H9 (cell line): ENCODE measurements around the gene LRRC17. TPM values are rescaled to one million over a fixed set of nuclear protein-coding genes. Genes with fewer than 3 reads are reported as not detected.

ENCODE experiments used
- DNase-seq: peaks from one replicate; pipeline ENCODE4 v3.0.0-alpha.2; 2017
- H2AFZ ChIP-seq: one replicate; pipeline ENCODE4 v1.6.1; 2013; ENCODE audit warnings: mild to moderate bottlenecking, low read length, control low read depth, moderate library complexity
- H2AK5ac ChIP-seq: 2 replicates; pipeline ENCODE4 v1.6.1; 2013; ENCODE audit warnings: low read length, control low read depth, mixed read lengths; ENCODE audit not compliant: insufficient read length
- H2BK120ac ChIP-seq: one replicate; pipeline ENCODE4 v1.6.1; 2013; ENCODE audit warnings: low read depth, mild to moderate bottlenecking, low read length, control low read depth, inconsistent platforms; ENCODE audit not compliant: poor library complexity, severe bottlenecking
- H2BK12ac ChIP-seq: 2 replicates; pipeline ENCODE4 v1.6.1; 2013; ENCODE audit warnings: low read length, control low read depth, mixed read lengths, low read depth; ENCODE audit not compliant: insufficient read length
- H2BK15ac ChIP-seq: 2 replicates; pipeline ENCODE4 v1.6.1; 2013; ENCODE audit warnings: low read depth, low read length, control low read depth
- H2BK20ac ChIP-seq: one replicate; pipeline ENCODE4 v1.6.1; 2013; ENCODE audit warnings: low read depth, mild to moderate bottlenecking, low read length, control low read depth, inconsistent platforms; ENCODE audit not compliant: poor library complexity, severe bottlenecking
- H2BK5ac ChIP-seq: 2 replicates; pipeline ENCODE4 v1.6.1; 2013; ENCODE audit warnings: low read length, control low read depth, mixed read lengths; ENCODE audit not compliant: insufficient read length
- H3K14ac ChIP-seq: 2 replicates; pipeline ENCODE4 v1.6.1; 2013; ENCODE audit warnings: low read length, control low read depth; ENCODE audit not compliant: insufficient read depth
- H3K18ac ChIP-seq: 2 replicates; pipeline ENCODE4 v1.6.1; 2013; ENCODE audit warnings: low read depth, mild to moderate bottlenecking, mixed read lengths, low read length, control low read depth; ENCODE audit not compliant: insufficient read length
- H3K23ac ChIP-seq: 2 replicates; pipeline ENCODE4 v1.6.1; 2013; ENCODE audit warnings: low read length, control low read depth, mixed read lengths, low read depth; ENCODE audit not compliant: insufficient read length
- H3K23me2 ChIP-seq: 2 replicates; pipeline ENCODE4 v1.6.1; 2013; ENCODE audit warnings: low read depth, mild to moderate bottlenecking, mixed read lengths, low read length, control low read depth; ENCODE audit not compliant: insufficient read length, poor library complexity, severe bottlenecking
- H3K27ac ChIP-seq: 2 replicates; pipeline ENCODE4 v1.5.1; 2013; ENCODE audit warnings: low read length, control low read depth, mixed read lengths, low read depth; ENCODE audit not compliant: insufficient read length
- H3K27me3 ChIP-seq: 2 replicates; pipeline ENCODE4 v1.6.1; 2013; ENCODE audit warnings: low read length, control low read depth, inconsistent platforms; ENCODE audit not compliant: insufficient read depth
- H3K4ac ChIP-seq: 2 replicates; pipeline ENCODE4 v1.6.1; 2013; ENCODE audit warnings: low read depth, mild to moderate bottlenecking, control low read depth, inconsistent platforms, low read length, moderate library complexity
- H3K4me1 ChIP-seq: 2 replicates; pipeline ENCODE4 v1.6.1; 2013; ENCODE audit warnings: low read length, control low read depth, inconsistent platforms; ENCODE audit not compliant: insufficient read depth
- H3K4me2 ChIP-seq: 2 replicates; pipeline ENCODE4 v1.6.1; 2013; ENCODE audit warnings: low read length, control low read depth, mixed read lengths; ENCODE audit not compliant: insufficient read length, insufficient read depth
- H3K56ac ChIP-seq: 2 replicates; pipeline ENCODE4 v1.6.1; 2013; ENCODE audit warnings: low read depth, mild to moderate bottlenecking, mixed read lengths, low read length, control low read depth; ENCODE audit not compliant: insufficient read length
- H3K79me1 ChIP-seq: 2 replicates; pipeline ENCODE4 v1.6.1; 2013; ENCODE audit warnings: low read depth, mild to moderate bottlenecking, moderate library complexity, low read length, control low read depth, inconsistent platforms; ENCODE audit not compliant: insufficient read depth, poor library complexity, severe bottlenecking
- H3K79me2 ChIP-seq: 2 replicates; pipeline ENCODE4 v1.6.1; 2013; ENCODE audit warnings: low read length, control low read depth, inconsistent platforms; ENCODE audit not compliant: insufficient read depth
- H3K9ac ChIP-seq: 2 replicates; pipeline ENCODE4 v1.6.1; 2013; ENCODE audit warnings: low read length, control low read depth, mixed read lengths; ENCODE audit not compliant: insufficient read length; ENCODE audit errors: extremely low read depth
- H3K9me3 ChIP-seq: one replicate; pipeline ENCODE4 v1.6.1; 2013; ENCODE audit warnings: low read depth, low read length, inconsistent platforms; ENCODE audit not compliant: control insufficient read depth
- H3T11ph ChIP-seq: one replicate; pipeline ENCODE4 v1.6.1; 2013; ENCODE audit warnings: mild to moderate bottlenecking, low read length, control low read depth, inconsistent platforms
- H4K20me1 ChIP-seq: one replicate; pipeline ENCODE4 v1.6.1; 2013; ENCODE audit not compliant: control insufficient read depth, insufficient read length, insufficient read depth
- H4K5ac ChIP-seq: 2 replicates; pipeline ENCODE4 v1.6.1; 2013; ENCODE audit warnings: low read depth, mild to moderate bottlenecking, mixed read lengths, low read length, control low read depth; ENCODE audit not compliant: insufficient read length
- H4K8ac ChIP-seq: replicated peaks from 2 replicates; pipeline ENCODE4 v1.6.1; 2013; ENCODE audit warnings: low read length, control low read depth, mixed read lengths, low read depth; ENCODE audit not compliant: insufficient read length
- H4K91ac ChIP-seq: 2 replicates; pipeline ENCODE4 v1.6.1; 2013; ENCODE audit warnings: low read depth, mild to moderate bottlenecking, moderate library complexity, mixed read lengths, low read length, control low read depth; ENCODE audit not compliant: insufficient read length
- H3K27ac Mint-ChIP-seq, 3 experiments: 2 replicates in 2 of 3; 3 replicates in 1 of 3; pipeline ENCODE4 v1.8.0; 2020 to 2021; ENCODE audit warnings: mixed read lengths in 3 of 3, mild to moderate bottlenecking in 1 of 3, moderate library complexity in 1 of 3
- H3K27me3 Mint-ChIP-seq: 2 replicates; pipeline ENCODE4 v1.8.0; 2021; ENCODE audit warnings: low read depth, mild to moderate bottlenecking, moderate library complexity, mixed read lengths
- H3K36me3 Mint-ChIP-seq, 3 experiments: 2 replicates in 2 of 3; 3 replicates in 1 of 3; pipeline ENCODE4 v1.8.0; 2020 to 2021; ENCODE audit warnings: low read depth in 3 of 3, mixed read lengths in 3 of 3; ENCODE audit not compliant: insufficient read depth in 1 of 3
- H3K4me1 Mint-ChIP-seq, 2 experiments: 2 replicates each; pipeline ENCODE4 v1.8.0; 2020; ENCODE audit warnings: mixed read lengths in 2 of 2
- H3K4me3 Mint-ChIP-seq, 2 experiments: 2 replicates in 1 of 2; 3 replicates in 1 of 2; pipeline ENCODE4 v1.8.0; 2020 to 2021; ENCODE audit warnings: mild to moderate bottlenecking in 2 of 2, mixed read lengths in 2 of 2, moderate library complexity in 1 of 2
- H3K9me3 Mint-ChIP-seq, 2 experiments: 2 replicates in 1 of 2; 3 replicates in 1 of 2; pipeline ENCODE4 v1.8.0; 2020; ENCODE audit warnings: mild to moderate bottlenecking in 2 of 2, mixed read lengths in 2 of 2, moderate library complexity in 1 of 2
- CTCF ChIP-seq: fragments of 200-600 bp; sonication (generic); conservative IDR thresholded peaks from 3 replicates; pipeline ENCODE4 v1.8.0; 2021; ENCODE audit warnings: antibody characterized with exemption, mild to moderate bottlenecking
- WGBS: extraction: QIAGEN DNeasy Blood & Tissue Kit; methylation state at CpG from one replicate; pipeline ENCODE4 v1.1.7; 2013; ENCODE audit warnings: missing lambda C conversion rate, low lambda C conversion rate, mixed read lengths; ENCODE audit not compliant: insufficient read length; ENCODE audit errors: extremely low coverage; 5-methylcytosine and 5-hydroxymethylcytosine counted together
- total RNA-seq: library from RNA; stranded (reverse); gene quantifications from 2 replicates; pipeline ENCODE4 v1.2.1, GENCODE V29; 2021

The LRRC17 gene
- total RNA-seq, 1 experiment from 2014 or later, result 2.0 TPM

- H3K23ac ChIP-seq, result no peak overlapping the region
- no peak overlapping the region for H3K56ac ChIP-seq
- H2BK12ac ChIP-seq, result no peak overlapping the region
- no peaks in the 10 kb centered on the region for H3K9me3 ChIP-seq
- no peaks in the 10 kb centered on the region for H3K23me2 ChIP-seq
- no peaks in the 10 kb centered on the region for H3K79me1 ChIP-seq
- H2AK5ac ChIP-seq, result no peak overlapping the region
- H4K8ac ChIP-seq, result no peak overlapping the region
- Mint-ChIP-seq H3K9me3 (no peaks in the 10 kb centered on the region), H3K27me3 (no peaks in the 10 kb centered on the region), H3K4me3 (no peak overlapping the region), H3K4me1 (peaks cover 2 to 3% of the 10 kb centered on the region in 2 experiments; a peak in 2 of 4 replicates), H3K27ac (no peak overlapping the region), H3K36me3 (no peaks in the 10 kb centered on the region; a peak in 1 of 7 replicates)
- H3K18ac ChIP-seq, result no peak overlapping the region
- H3K4me2 ChIP-seq, result no peak overlapping the region
- H3K14ac ChIP-seq, result no peak overlapping the region
- no peaks in the 10 kb centered on the region for H3K27me3 ChIP-seq
- H3K79me2 ChIP-seq, result no peaks in the 10 kb centered on the region
- TF ChIP-seq CTCF, result no peak
- H2BK5ac ChIP-seq, result no peak overlapping the region
- no peak overlapping the region for H3K27ac ChIP-seq
- DNase-seq, result no peak
- no peak overlapping the region for H3K4ac ChIP-seq
- H4K5ac ChIP-seq, result no peak overlapping the region
- no peak overlapping the region for H3K9ac ChIP-seq
- H2BK15ac ChIP-seq, result no peak overlapping the region
- no CpG with 5 or more reads among the region's 3 CpGs for WGBS
- H4K91ac ChIP-seq, result no peak overlapping the region
- no peak overlapping the region for H2BK120ac ChIP-seq
- H3T11ph ChIP-seq, result no peak overlapping the region
- no peaks in the 10 kb centered on the region for H3K4me1 ChIP-seq
- no peaks in the 10 kb centered on the region for H4K20me1 ChIP-seq
- no peak overlapping the region for H2AFZ ChIP-seq
- no peak overlapping the region for H2BK20ac ChIP-seq
These were observed 17.2 kb upstream of the LRRC17 start for GRCh38 chr7:102895602-102896001.
